ENCODE measurements around the gene RPE. TPM values are rescaled to one million over a fixed set of nuclear protein-coding genes. Genes with fewer than 3 reads are reported as not detected.

RPE gene
- 24.8 TPM for polyA plus RNA-seq (ENCODE audit: insufficient read length)

GRCh38 chr2:210002158-210003157 lies at the start of gene RPE:
Gene RPE, plus strand, starts transcription at chr2:210002638. Its CDS starts 24 bp downstream, at chr2:210002662.
- peak; percentile 83 for DNase-seq (ENCODE audit: low read depth)

GRCh38 chr2:209956271-209956670 lies 46.2 kb upstream of the RPE start:
- no peak for DNase-seq (ENCODE audit: low read depth)

GRCh38 chr2:209958016-209958415 lies 44.4 kb upstream of the RPE start:
- DNase-seq (ENCODE audit: low read depth): no peak

GRCh38 chr2:209960045-209960444 lies 42.4 kb upstream of the RPE start:
- DNase-seq (ENCODE audit: low read depth): no peak

- DNase-seq (ENCODE audit: low read depth): peak; percentile 1
Measured at GRCh38 chr2:209960676-209961630, 41.5 kb upstream of the RPE start.

DNA sequence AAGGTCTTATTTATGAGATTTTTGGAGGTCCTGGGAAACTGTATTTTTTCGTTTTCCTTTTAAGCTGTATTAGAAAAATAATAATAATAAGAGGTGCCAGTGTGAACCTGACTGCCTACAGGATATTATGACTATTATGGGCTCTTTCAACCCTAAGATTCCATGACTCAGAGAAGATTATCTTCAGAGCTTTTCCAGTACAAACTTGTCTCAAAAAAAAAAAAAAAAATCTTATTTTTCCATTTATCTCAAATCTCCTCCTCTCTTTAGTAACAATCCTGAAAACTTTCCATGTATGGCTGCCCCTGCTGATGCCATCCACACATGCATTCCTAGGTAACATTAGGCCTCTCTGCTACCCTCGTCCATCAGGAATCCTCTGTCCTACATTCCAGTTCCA lies 36.7 kb upstream of the RPE start:
- no peak for DNase-seq (ENCODE audit: low read depth)

GRCh38 chr2:209969692-209970091 lies 32.7 kb upstream of the RPE start:
- DNase-seq (ENCODE audit: low read depth): no peak

- no peak for DNase-seq (ENCODE audit: low read depth)
Measured at GRCh38 chr2:209970271-209970670, 32.2 kb upstream of the RPE start.

GRCh38 chr2:209970711-209971110 lies 31.7 kb upstream of the RPE start:
- DNase-seq (ENCODE audit: low read depth): no peak

- no peak for DNase-seq (ENCODE audit: low read depth)
Measured at GRCh38 chr2:209973328-209973727, 29.1 kb upstream of the RPE start.

DNA sequence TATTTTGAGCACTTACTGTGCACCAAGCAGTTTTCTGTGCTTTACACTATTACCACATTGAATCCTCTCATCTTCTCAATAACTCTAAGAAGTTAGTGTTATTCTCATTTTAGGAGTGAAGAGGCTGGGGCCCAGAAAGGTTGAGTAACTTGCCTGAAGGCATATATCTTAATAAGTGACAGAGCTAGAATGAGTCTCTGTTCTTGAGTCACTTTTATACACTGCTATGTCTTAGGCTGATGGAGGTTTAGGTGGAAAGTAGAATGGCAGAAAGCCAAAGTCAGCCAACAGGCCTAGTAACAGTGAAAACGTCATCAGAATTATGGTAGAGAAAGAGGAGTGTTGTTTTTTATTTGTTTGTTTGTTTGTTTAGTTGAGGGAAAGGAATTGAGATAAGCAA lies 27.9 kb upstream of the RPE start:
- DNase-seq (ENCODE audit: low read depth): no peak

GRCh38 chr2:209976698-209977385 lies 25.6 kb upstream of the RPE start:
- no peak for DNase-seq (ENCODE audit: low read depth)

DNA sequence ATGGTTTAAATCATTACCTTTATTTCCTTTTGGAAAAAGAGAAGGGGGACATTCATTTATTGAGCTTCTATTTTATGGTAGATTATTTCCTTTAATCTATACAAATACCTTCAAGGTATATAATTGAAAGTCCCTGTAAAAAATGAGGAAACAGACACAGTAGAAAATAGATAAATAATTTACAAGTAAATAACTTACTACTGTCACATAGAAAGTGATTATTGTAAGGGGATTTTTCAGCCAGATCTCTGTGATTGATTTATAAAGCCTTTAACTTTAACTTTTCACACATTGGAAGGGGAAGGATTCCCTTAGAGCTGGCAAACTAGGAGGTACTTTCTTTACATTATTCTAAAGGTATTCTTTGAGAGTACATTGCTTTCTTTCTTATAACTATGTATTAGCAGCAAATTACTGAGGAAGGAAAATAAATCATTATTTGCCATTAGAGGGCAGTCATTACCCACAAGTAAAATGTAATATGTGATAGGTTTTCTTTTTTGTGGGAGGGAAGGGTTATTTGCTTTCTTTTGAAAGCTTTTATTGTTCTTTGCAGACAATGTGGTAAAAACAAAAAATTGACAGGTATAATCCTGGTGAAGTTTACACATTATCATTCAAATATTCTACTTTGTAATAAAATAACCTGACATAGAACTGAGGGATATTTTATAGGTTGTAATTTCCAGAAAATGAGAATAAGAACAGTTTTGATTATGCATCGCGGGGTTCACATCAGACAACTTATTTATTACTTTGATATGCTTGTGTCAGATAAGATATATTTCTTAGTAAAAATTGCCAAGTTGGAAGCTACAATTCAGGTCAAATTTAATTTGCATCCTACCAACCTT lies 24.8 kb upstream of the RPE start:
- no peak for DNase-seq (ENCODE audit: low read depth)

- no peak for DNase-seq (ENCODE audit: low read depth)
Measured at GRCh38 chr2:209984291-209984690, 18.1 kb upstream of the RPE start.

DNA sequence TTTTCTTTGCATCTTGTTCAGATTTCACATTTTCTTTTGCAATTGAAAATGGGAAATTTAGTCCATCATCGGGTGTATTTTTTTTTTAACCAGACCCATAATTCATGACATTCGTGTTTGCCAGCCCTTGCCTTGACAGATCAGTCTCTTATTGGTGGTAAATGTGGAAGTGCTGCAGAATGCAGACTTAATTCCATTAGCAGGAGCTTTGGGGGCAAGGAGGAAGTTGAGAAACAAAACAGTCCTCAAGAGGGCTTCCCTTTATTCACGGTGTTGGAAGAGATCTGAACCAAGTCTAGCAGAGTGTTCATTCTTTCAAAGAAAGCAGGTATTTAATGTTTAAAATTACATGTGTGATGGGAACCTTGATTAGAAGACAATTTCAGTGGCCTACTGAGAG lies 16.6 kb upstream of the RPE start:
- no peak for DNase-seq (ENCODE audit: low read depth)

- DNase-seq (ENCODE audit: low read depth): no peak
Measured at GRCh38 chr2:209986415-209986814, 16.0 kb upstream of the RPE start.

DNA sequence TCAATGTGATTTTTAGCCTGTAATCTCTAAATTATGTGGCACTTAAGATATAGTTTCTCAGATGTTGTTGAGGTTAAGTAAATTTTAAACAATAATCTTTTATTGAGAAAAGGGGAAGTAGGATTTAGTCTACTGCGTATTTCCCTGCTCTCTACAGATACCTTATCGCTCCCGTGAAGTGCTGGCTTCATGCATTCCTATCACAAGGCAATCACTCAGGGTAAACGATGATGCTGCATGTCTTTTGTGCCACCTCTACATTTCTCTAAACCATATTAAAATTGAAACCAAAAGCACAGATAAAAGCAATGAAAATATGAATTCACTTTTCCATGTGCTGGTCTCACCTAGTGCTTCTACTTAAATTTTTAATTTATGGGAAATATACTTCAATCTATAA lies 14.4 kb upstream of the RPE start:
- DNase-seq (ENCODE audit: low read depth): no peak

DNA sequence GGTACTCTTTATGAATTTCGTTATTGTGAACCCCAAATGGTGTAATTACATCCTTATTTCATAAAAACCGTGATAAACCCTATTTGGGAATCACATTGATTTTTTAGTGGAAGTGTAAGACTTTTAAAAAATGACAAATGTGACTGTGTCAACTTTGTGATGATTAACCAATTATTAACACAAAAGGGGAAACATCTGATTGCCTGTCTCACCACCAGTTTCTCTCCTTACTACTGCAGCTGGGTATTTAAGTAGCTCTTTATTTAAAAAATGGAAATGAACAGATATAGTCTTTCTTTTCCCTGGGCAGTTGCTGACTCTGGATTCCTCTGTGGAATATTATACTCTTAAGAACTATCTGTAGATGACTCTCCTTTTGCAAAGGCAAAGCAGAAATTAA lies 11.6 kb upstream of the RPE start:
- no peak for DNase-seq (ENCODE audit: low read depth)

- DNase-seq (ENCODE audit: low read depth): no peak
Measured at GRCh38 chr2:209993968-209994367, 8.5 kb upstream of the RPE start.

DNA sequence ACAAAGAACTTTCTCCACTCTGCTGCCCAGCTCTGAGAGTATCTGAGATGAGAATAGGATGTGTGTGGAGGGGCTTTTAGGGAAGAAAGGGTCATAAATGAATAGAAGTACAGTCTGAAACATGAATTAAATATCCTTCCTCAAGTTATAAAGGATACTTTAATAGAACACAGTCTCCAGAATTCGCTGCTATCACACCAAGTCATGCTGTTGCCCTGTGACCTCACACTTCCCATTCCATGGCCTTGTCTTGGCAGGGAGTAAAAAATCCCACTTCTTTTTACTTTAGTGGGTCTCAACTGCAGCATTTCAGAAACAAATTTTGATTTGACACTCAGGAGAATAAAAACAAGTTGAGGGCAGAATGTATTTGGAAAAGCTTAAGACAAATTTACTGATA lies 3.8 kb upstream of the RPE start:
- no peak for DNase-seq (ENCODE audit: low read depth)
